Myocyte (in vitro differentiated cells): ENCODE results near the gene PRPSAP1. TPM values are rescaled to one million over a fixed set of nuclear protein-coding genes. Genes with fewer than 3 reads are reported as not detected.
"Not testable (repeated sequence)": the region's sequence is repeated elsewhere in the genome, so short reads cannot be mapped to it uniquely, and the experiment has no call there.

Experiments used
- DNase-seq: peaks from one replicate; pipeline ENCODE4 v3.0.0-alpha.2; 2012; ENCODE audit warnings: low read depth
- total RNA-seq: library from RNA; depleted of rRNA; stranded (reverse); fragments of >200 nt; gene quantifications from 2 replicates; pipeline ENCODE4 v1.2.3, GENCODE V29; 2014

The PRPSAP1 gene
- total RNA-seq, 1 donor from 2014 or later = 37.4 TPM

GRCh38 chr17:76327696-76328095 is 26.0 kb downstream of the PRPSAP1 start:
- DNase-seq = no peak

- no peak for DNase-seq
Measured at GRCh38 chr17:76326306-76326705, 27.4 kb downstream of the PRPSAP1 start.

GRCh38 chr17:76318586-76318985 is 35.1 kb downstream of the PRPSAP1 start:
- DNase-seq = no peak

GRCh38 chr17:76317535-76317934 is 36.2 kb downstream of the PRPSAP1 start:
- no peak for DNase-seq

GRCh38 chr17:76314392-76315227 is 39.1 kb downstream of the PRPSAP1 start:
- DNase-seq = no peak

- DNase-seq = no peak
Measured at GRCh38 chr17:76312735-76313134, 41.0 kb downstream of the PRPSAP1 start.

GRCh38 chr17:76309461-76309860 is 44.3 kb downstream of the PRPSAP1 start:
- no peak for DNase-seq

GRCh38 chr17:76307966-76308338 is 45.8 kb downstream of the PRPSAP1 start, which contains the start of gene QRICH2:
QRICH2 (minus strand) TSS chr17:76308276; CDS start chr17:76307998, 278 bp downstream.
- no peak for DNase-seq

- DNase-seq = no peak
Measured at GRCh38 chr17:76307299-76307965, 46.3 kb downstream of the PRPSAP1 start.

GRCh38 chr17:76305135-76305454 is 48.6 kb downstream of the PRPSAP1 start:
- not testable (repeated sequence) for DNase-seq

GRCh38 chr17:76304226-76305134 is 49.2 kb downstream of the PRPSAP1 start:
- DNase-seq = no peak

- DNase-seq = no peak
Measured at GRCh38 chr17:76297436-76297835, 56.3 kb downstream of the PRPSAP1 start.

GRCh38 chr17:76296889-76297288 is 56.8 kb downstream of the PRPSAP1 start:
- DNase-seq = no peak

GRCh38 chr17:76296186-76296585 is 57.5 kb downstream of the PRPSAP1 start:
- DNase-seq = no peak

GRCh38 chr17:76293106-76293505 is 60.6 kb downstream of the PRPSAP1 start:
- no peak for DNase-seq

GRCh38 chr17:76292567-76292966 is 61.1 kb downstream of the PRPSAP1 start:
- no peak for DNase-seq

GRCh38 chr17:76281573-76282371 is 71.9 kb downstream of the PRPSAP1 start:
- DNase-seq = no peak

- DNase-seq = no peak
Measured at GRCh38 chr17:76280650-76281049, 73.1 kb downstream of the PRPSAP1 start.

GRCh38 chr17:76279742-76280287 is 73.9 kb downstream of the PRPSAP1 start:
- no peak for DNase-seq

- DNase-seq = peak; percentile 81
Measured at GRCh38 chr17:76278952-76279741, 74.6 kb downstream of the PRPSAP1 start.
